PFSK-1 (cell line): ENCODE data around the gene PIK3CD.

Experiments
- FOXP2 ChIP-seq: optimal IDR thresholded peaks from 2 replicates; pipeline ENCODE3; 2011; ENCODE audit warnings: borderline replicate concordance, control low read depth, inconsistent platforms; ENCODE audit not compliant: insufficient read depth; ENCODE audit errors: extremely low read length, extremely low read depth
- POLR2AphosphoS5 ChIP-seq: IDR thresholded peaks from 2 replicates; pipeline ENCODE4 v1.6.1; 2012; ENCODE audit warnings: low read depth, mild to moderate bottlenecking, control low read depth, low read length, moderate library complexity
- SIN3A ChIP-seq: IDR thresholded peaks from 2 replicates; pipeline ENCODE4 v1.6.1; 2012; ENCODE audit warnings: mild to moderate bottlenecking, low read length, moderate library complexity, borderline replicate concordance; ENCODE audit not compliant: insufficient read depth
- TAF1 ChIP-seq: IDR thresholded peaks from 2 replicates; pipeline ENCODE4 v1.6.1; 2012; ENCODE audit warnings: low read length, control low read depth, borderline replicate concordance; ENCODE audit not compliant: insufficient read depth
- TF ChIP-seq, protein P1 (sequence below), 2 experiments: IDR thresholded peaks; 2 replicates each; pipeline versions ENCODE4 v1.6.1 to v1.8.0; 2011 to 2012; ENCODE audit warnings: low read depth in 2 of 2, low read length in 2 of 2, control low read depth in 1 of 2, inconsistent platforms in 1 of 2, mild to moderate bottlenecking in 1 of 2, moderate library complexity in 1 of 2; ENCODE audit not compliant: insufficient read depth in 1 of 2

The PIK3CD gene

DNA sequence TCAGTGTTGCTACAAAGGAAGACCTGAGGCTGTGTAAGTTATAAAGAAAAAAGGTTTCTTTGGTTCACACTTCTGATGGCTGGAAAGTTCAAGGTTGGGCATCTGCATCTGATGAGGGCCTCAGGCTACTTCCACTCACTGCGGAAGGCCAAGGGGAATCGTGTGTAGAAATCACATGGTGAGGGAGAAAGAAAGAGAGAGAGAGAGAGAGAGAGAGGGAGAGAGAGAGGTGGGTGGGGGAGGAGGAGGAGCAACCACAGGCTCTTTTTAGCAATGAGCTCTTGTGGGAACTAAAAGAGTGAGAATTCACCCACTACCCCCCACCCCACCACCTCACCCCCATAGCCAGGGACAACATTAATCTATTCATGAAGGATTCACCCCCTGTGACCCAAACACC lies 112.4 kb downstream of the PIK3CD start:
- TF ChIP-seq SIN3A: no peak
- no peak for TF ChIP-seq FOXP2
- TF ChIP-seq, protein P1, sequence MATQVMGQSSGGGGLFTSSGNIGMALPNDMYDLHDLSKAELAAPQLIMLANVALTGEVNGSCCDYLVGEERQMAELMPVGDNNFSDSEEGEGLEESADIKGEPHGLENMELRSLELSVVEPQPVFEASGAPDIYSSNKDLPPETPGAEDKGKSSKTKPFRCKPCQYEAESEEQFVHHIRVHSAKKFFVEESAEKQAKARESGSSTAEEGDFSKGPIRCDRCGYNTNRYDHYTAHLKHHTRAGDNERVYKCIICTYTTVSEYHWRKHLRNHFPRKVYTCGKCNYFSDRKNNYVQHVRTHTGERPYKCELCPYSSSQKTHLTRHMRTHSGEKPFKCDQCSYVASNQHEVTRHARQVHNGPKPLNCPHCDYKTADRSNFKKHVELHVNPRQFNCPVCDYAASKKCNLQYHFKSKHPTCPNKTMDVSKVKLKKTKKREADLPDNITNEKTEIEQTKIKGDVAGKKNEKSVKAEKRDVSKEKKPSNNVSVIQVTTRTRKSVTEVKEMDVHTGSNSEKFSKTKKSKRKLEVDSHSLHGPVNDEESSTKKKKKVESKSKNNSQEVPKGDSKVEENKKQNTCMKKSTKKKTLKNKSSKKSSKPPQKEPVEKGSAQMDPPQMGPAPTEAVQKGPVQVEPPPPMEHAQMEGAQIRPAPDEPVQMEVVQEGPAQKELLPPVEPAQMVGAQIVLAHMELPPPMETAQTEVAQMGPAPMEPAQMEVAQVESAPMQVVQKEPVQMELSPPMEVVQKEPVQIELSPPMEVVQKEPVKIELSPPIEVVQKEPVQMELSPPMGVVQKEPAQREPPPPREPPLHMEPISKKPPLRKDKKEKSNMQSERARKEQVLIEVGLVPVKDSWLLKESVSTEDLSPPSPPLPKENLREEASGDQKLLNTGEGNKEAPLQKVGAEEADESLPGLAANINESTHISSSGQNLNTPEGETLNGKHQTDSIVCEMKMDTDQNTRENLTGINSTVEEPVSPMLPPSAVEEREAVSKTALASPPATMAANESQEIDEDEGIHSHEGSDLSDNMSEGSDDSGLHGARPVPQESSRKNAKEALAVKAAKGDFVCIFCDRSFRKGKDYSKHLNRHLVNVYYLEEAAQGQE (IDR thresholded peaks at IDR 0.05; ENCODE audit: insufficient read depth in 1 of 2, low read depth in 2 of 2, low read length in 2 of 2): no peak
- no peak for TF ChIP-seq TAF1
- no peak for TF ChIP-seq POLR2AphosphoS5

DNA sequence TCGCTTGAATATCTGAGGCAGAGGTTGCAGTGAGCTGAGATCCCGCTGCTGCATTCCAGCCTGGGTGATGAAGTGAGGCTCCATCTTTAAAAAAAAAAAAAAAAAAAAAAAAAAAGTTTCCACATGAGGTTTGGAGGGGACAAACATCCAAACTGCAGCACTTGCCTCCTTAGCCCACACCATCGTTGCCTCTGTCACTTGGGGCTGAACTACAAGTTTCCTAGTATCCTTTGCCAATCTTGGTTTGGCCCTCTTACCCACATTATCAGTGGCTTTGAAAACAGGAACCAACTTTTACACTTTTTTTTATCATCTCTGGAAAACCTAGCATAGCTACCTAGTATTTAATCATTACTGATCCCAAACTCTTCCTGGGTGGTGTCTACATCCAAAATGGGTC lies 113.0 kb downstream of the PIK3CD start:
- TF ChIP-seq POLR2AphosphoS5 (no peak), TAF1 (no peak)
- TF ChIP-seq, protein P1 (IDR thresholded peaks at IDR 0.05; ENCODE audit: insufficient read depth in 1 of 2, low read depth in 2 of 2, low read length in 2 of 2): no peak

DNA sequence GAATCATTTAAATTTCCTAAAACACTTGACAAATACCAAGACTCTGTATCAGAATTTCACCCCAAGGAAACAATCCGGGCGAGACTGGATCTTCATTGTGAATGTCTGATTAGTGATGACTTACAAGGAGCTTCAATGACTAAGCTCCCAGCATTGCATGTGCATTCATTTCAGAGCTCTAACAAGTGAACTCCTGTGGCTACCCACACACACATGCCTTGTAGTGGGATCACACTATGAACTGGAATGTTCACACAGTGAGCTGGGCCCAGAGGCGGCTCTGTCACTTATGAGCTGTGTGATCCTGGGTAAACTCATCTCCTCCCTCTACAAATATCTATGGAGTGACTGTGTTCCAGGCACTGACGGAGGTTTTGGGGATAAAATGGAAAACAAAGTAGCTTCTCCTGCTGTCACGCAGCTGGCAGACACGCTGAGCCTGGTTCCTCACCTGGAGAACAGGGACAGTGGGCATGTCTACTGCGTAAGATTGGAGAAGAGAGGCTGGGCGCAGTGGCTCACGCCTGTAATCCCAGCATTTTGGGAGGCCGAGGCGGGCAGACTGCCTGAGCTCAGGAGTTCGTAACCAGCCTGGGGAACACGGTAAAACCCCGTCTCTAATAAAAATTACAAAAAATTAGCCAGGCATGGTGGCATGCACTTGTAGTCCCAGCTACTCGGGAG lies 115.4 kb downstream of the PIK3CD start:
- TF ChIP-seq, protein P1 (IDR thresholded peaks at IDR 0.05; ENCODE audit: insufficient read depth in 1 of 2, low read depth in 2 of 2, low read length in 2 of 2): no peak
- TF ChIP-seq FOXP2 (no peak), SIN3A (no peak), POLR2AphosphoS5 (no peak), TAF1 (no peak)

DNA sequence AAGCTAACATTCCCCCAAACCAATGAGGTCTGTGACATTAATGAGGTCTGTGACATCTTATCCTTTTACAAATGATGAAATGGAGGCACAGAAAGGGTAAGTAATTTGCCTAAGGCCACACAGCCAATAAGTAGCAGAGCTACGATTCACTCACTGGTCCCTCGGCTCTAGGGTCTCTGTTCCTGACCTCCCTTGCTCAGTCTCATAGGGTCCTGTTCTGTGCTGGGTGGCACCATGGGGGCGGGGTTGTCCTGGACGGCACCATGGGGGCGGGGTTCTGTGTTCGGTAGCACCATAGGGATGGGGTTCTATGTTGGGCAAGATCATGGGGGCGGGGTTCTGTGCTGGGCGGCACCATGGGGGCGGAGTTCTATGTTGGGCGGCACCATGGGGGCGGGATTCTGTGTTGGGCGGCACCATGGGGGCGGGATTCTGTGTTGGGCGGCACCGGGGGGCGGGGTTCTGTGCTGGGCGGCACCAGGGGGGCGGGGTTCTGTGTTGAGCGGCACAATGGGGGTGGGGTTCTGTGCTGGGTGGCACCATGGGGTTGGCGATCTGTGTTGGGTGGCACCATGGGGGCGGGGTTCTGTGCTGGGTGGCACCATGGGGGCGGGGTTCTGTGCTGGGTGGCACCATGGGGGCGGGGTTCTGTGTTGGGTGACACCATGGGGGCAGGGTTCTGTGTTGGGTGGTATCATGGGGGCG lies 116.6 kb downstream of the PIK3CD start:
- TF ChIP-seq, protein P1 (IDR thresholded peaks at IDR 0.05; ENCODE audit: insufficient read depth in 1 of 2, low read depth in 2 of 2, low read length in 2 of 2): no peak
- TF ChIP-seq SIN3A (no peak), POLR2AphosphoS5 (no peak), TAF1 (no peak)

GRCh38 chr1:9768983-9769382 lies 117.5 kb downstream of the PIK3CD start:
- TF ChIP-seq, protein P1 (IDR thresholded peaks at IDR 0.05; ENCODE audit: insufficient read depth in 1 of 2, low read depth in 2 of 2, low read length in 2 of 2): no peak
- TF ChIP-seq TAF1 (no peak), FOXP2 (no peak), SIN3A (no peak), POLR2AphosphoS5 (no peak)
